Aorta (tissue), 5 donors: ENCODE results near the gene DCDC1. TPM values are rescaled to one million over a fixed set of nuclear protein-coding genes. Genes with fewer than 3 reads are reported as not detected.

Experiments used
- ATAC-seq: fragments of 200-7000 bp; cut with Tn5 transposase; one replicate; pipeline ENCODE4 v1.9.1; 2022; ENCODE audit warnings: moderate library complexity; ENCODE audit not compliant: low FRiP score
- DNase-seq, 2 donors: peaks; one replicate each; pipeline ENCODE4 v3.0.0-alpha.2; 2020
- H3K27ac ChIP-seq, 2 donors: one replicate each; pipeline ENCODE4 v1.5.1; 2013; ENCODE audit warnings: low read length in 2 of 2, mild to moderate bottlenecking in 2 of 2, moderate library complexity in 2 of 2, control low read depth in 1 of 2, inconsistent platforms in 1 of 2, low read depth in 1 of 2
- H3K27me3 ChIP-seq, 2 donors: one replicate each; pipeline ENCODE4 v1.6.1; 2013; ENCODE audit warnings: control low read depth in 1 of 2, low read length in 1 of 2, mild to moderate bottlenecking in 1 of 2, moderate library complexity in 1 of 2; ENCODE audit not compliant: insufficient read depth in 2 of 2, control insufficient read depth in 1 of 2
- H3K36me3 ChIP-seq, 2 donors: one replicate each; pipeline ENCODE4 v1.6.1; 2013; ENCODE audit warnings: control low read depth in 1 of 2, low read length in 1 of 2, mild to moderate bottlenecking in 1 of 2; ENCODE audit not compliant: insufficient read depth in 2 of 2, control insufficient read depth in 1 of 2
- H3K4me1 ChIP-seq, 2 donors: one replicate each; pipeline ENCODE4 v1.6.1; 2013; ENCODE audit warnings: low read length in 2 of 2, control low read depth in 1 of 2, mild to moderate bottlenecking in 1 of 2, moderate library complexity in 1 of 2; ENCODE audit not compliant: insufficient read depth in 2 of 2, control insufficient read depth in 1 of 2
- H3K4me3 ChIP-seq, 2 donors: one replicate each; pipeline ENCODE4 v1.5.1; 2013; ENCODE audit warnings: low read length in 2 of 2, control low read depth in 1 of 2, mild to moderate bottlenecking in 1 of 2
- H3K9me3 ChIP-seq: one replicate; pipeline ENCODE4 v1.6.1; 2013; ENCODE audit warnings: mild to moderate bottlenecking, low read length; ENCODE audit not compliant: control insufficient read depth
- WGBS, 2 donors: extraction: QIAGEN DNeasy Blood & Tissue Kit; methylation state at CpG; one replicate each; pipeline ENCODE4 v1.1.7; 2013; 5-methylcytosine and 5-hydroxymethylcytosine counted together
- intact Hi-C, 2 donors: fragments of 100-400 bp; cut with DNase I; formaldehyde crosslinking; loops; one replicate each; pipeline versions ENCODE4 v1.14.2 to v1.15.0; 2022
- polyA plus RNA-seq, 2 donors: library from polyadenylated mRNA; stranded (reverse); fragments of 200-250 nt; gene quantifications; one replicate each; pipeline ENCODE4 v1.2.3, GENCODE V29; 2013
- total RNA-seq, 2 donors: library from RNA; stranded (reverse); fragmentation: NEBNext Ultra II Directional; extraction: Animal tissue kit (Norgen Biotek cat#: 25700); gene quantifications; one replicate each; pipeline ENCODE4 v1.2.1, GENCODE V29; 2021
- donor health status: healthy with polysubstance abuse.
- donor health status: Bipolar disorder and iron deficiency.
- donor health status: DM: no; HTN: no; CAD: no.
- donor health status: DM: no; HTN: no; CAD: no.
- donor health status: DM: yes; HTN: yes; CAD: no.

DCDC1 gene
- total and polyA plus RNA-seq, 4 donors = 0.51 to 0.52 TPM; not detected in 2

DNA sequence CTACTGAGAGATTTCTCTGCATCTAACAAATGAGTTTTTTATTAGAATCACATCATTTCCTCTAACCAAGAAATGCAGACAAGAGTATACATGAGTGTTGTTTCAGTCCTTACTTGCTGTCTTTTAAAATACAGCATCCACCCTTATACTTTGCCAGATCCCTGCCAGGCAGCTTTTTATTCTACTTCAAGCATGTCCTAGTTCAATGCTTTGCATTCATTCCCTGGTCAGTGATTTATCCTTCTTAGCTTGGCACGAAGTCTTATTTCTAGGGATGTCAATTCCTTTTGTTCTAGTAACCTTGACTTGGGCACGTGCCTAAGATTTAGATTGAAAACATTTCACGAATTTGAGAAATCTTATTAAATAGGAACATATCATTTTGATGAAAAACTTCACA lies 476.2 kb downstream of the DCDC1 start:
- Histone ChIP-seq H3K36me3 (no peaks in the 10 kb centered on the region), H3K9me3 (no peaks in the 10 kb centered on the region), H3K27ac (no peak overlapping the region), H3K27me3 (no peaks in the 10 kb centered on the region), H3K4me3 (no peak overlapping the region), H3K4me1 (no peaks in the 10 kb centered on the region)
- WGBS, 2 donors = 38 to 39% methylated on average over 3 of the region's 3 CpGs
- ATAC-seq (no peak), DNase-seq (no peak)
- intact Hi-C loops = no loop called here

DNA sequence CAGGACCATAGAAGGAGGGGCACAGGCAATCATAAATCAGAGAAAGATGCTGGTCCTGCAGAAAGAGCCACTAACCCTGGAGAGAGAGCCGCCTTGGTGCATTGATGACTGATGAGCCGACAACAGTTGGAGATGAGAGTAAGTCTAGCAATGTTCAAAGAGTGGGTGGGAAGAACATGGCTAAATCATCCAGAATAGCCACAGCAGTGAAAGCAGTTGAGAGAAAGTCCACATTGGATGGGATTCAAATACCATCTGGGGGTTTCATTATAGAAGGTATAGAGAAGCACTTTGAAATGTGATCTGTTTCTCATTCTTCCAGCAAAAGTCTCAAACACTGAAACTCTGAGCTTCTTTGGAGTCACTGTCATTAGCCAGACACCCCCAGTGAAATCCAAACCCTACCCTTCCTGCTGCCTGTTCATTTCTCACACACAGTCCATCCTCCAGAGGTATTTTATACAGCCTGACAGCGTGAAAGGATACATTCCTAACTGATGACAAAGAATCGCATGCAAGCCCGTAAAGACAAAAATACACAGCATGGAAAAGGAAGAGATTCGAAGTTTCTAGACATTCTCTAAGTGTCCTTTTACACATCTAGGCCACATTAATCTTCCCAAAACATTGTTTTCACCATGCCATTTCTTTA lies 480.3 kb downstream of the DCDC1 start:
- Histone ChIP-seq H3K36me3 (no peaks in the 10 kb centered on the region), H3K4me1 (no peaks in the 10 kb centered on the region), H3K27me3 (no peaks in the 10 kb centered on the region), H3K4me3 (no peak overlapping the region), H3K9me3 (no peaks in the 10 kb centered on the region), H3K27ac (no peak overlapping the region)
- WGBS, 2 donors = 51 to 59% methylated on average over 6 of the region's 6 CpGs
- no peak for DNase-seq
- intact Hi-C loops = no loop called here
- ATAC-seq = no peak

GRCh38 chr11:30879322-30880005 lies 490.1 kb downstream of the DCDC1 start:
- ATAC-seq (no peak), DNase-seq (no peak)
- 26 to 28% methylated on average over 8 of the region's 8 CpGs for WGBS, 2 donors
- H3K4me3 ChIP-seq = no peak overlapping the region
- H3K27me3 ChIP-seq = no peaks in the 10 kb centered on the region
- H3K27ac ChIP-seq = no peak overlapping the region
- intact Hi-C loops = no loop called here
- H3K36me3 ChIP-seq = no peaks in the 10 kb centered on the region
- no peaks in the 10 kb centered on the region for H3K9me3 ChIP-seq
- peaks cover 0 to 2% of the 10 kb centered on the region in 2 donors for H3K4me1 ChIP-seq

- ATAC-seq = no peak
- intact Hi-C loops = no loop called here
- Histone ChIP-seq H3K9me3 (no peaks in the 10 kb centered on the region), H3K36me3 (no peaks in the 10 kb centered on the region), H3K27me3 (no peaks in the 10 kb centered on the region), H3K27ac (no peak overlapping the region), H3K4me3 (no peak overlapping the region), H3K4me1 (peaks cover 0 to 2% of the 10 kb centered on the region in 2 donors)
- WGBS, 2 donors = 47 to 52% methylated on average over 3 of the region's 3 CpGs
- no peak for DNase-seq
These were observed 491.1 kb downstream of the DCDC1 start for GRCh38 chr11:30878400-30878799.

- H3K4me3 ChIP-seq = no peak overlapping the region
- WGBS, 2 donors = 38 to 42% methylated on average over 2 of the region's 2 CpGs
- no peak for DNase-seq
- no peaks in the 10 kb centered on the region for H3K27me3 ChIP-seq
- ATAC-seq = no peak
- no peak overlapping the region for H3K27ac ChIP-seq
- intact Hi-C loops = no loop called here
- no peaks in the 10 kb centered on the region for H3K36me3 ChIP-seq
- peaks cover 0 to 2% of the 10 kb centered on the region in 2 donors for H3K4me1 ChIP-seq
- H3K9me3 ChIP-seq = no peaks in the 10 kb centered on the region
These were observed 492.7 kb downstream of the DCDC1 start for GRCh38 chr11:30876663-30877396.

GRCh38 chr11:30876228-30876627 lies 493.3 kb downstream of the DCDC1 start:
- Histone ChIP-seq H3K27ac (no peak overlapping the region), H3K4me1 (peaks cover 0 to 2% of the 10 kb centered on the region in 2 donors), H3K4me3 (no peak overlapping the region), H3K9me3 (no peaks in the 10 kb centered on the region), H3K27me3 (no peaks in the 10 kb centered on the region), H3K36me3 (no peaks in the 10 kb centered on the region)
- DNase-seq (no peak), ATAC-seq (no peak)
- intact Hi-C loops = no loop called here
- WGBS, 2 donors = 94 to 97% methylated on average over 2 of the region's 2 CpGs

DNA sequence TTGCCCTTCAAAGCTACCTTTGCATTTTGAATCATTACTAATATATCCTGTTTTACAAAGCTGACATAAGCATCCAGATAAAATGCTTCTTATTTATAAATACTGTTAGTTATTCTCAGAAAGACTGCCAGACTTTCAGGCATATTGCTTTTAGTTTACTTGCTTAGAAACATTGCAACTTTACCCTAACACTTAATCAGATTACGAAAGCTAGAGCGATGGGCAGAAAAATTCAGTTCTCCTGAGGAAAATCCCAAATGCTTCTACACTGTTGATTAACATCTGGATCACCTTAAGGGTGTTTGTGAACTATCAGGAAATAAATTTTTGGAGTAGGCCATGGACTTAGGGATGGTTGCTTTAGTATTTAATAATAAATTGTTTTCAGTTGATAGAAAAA lies 493.7 kb downstream of the DCDC1 start:
- Histone ChIP-seq H3K4me1 (peaks cover 0 to 2% of the 10 kb centered on the region in 2 donors), H3K36me3 (no peaks in the 10 kb centered on the region), H3K27ac (no peak overlapping the region), H3K27me3 (no peaks in the 10 kb centered on the region), H3K4me3 (no peak overlapping the region), H3K9me3 (no peaks in the 10 kb centered on the region)
- DNase-seq (no peak), ATAC-seq (no peak)
- WGBS, 2 donors = 98 to 100% methylated on average over 2 of the region's 2 CpGs
- intact Hi-C loops = no loop called here

DNA sequence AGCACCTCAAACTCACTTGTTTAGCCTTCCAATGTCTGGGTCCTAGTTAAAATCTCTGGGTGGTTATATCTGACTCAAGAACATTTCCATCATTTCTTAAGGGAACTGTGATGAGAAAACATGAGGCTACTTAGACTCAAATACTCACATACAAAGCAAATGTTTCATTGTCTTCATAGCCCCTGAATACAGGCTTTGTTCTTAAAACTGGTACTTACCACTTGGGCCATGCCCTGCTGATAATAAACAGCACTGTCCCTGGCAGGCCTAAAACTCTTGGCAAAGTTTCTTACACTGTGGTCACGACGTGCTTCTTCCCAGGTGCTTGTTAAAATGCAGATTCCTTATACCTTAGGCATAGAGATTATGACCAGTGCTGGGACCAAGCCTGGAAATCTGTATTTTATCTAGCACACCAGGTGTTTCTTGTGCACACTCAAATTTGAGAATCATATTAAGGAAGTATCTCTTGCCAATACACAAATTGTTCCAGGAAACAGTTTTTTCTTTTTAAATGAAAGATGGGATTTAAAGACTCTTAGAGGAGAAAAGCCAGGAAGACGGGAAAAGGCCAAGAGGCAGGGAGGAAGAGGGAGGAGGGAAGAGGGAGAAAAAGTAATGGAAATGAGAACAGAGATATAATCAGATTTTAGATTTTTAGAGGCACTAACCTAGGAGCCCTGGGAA lies 495.5 kb downstream of the DCDC1 start:
- no peaks in the 10 kb centered on the region for H3K36me3 ChIP-seq
- 69 to 73% methylated on average over 3 of the region's 3 CpGs for WGBS, 2 donors
- DNase-seq (no peak), ATAC-seq (no peak)
- H3K4me1 ChIP-seq = peaks cover 0 to 2% of the 10 kb centered on the region in 2 donors
- no peaks in the 10 kb centered on the region for H3K9me3 ChIP-seq
- H3K27me3 ChIP-seq = no peaks in the 10 kb centered on the region
- H3K27ac ChIP-seq = no peak overlapping the region
- H3K4me3 ChIP-seq = no peak overlapping the region
- intact Hi-C loops = no loop called here
